OCI-LY7 (cell line): ENCODE results near the gene TUBGCP2. TPM values are rescaled to one million over a fixed set of nuclear protein-coding genes. Genes with fewer than 3 reads are reported as not detected.
"Not testable (repeated sequence)": the region's sequence is repeated elsewhere in the genome, so short reads cannot be mapped to it uniquely, and the experiment has no call there.

Experiments used
- BruUV-seq: library from RNA; stranded (reverse); fragments of 400-500 nt; replicated peaks from 2 replicates; lab custom pipeline; 2021; lab: Mats Ljungman, UMichigan
- CTCF ChIA-PET: fragments of 300-600 bp; sonication (Branson Sonifier 250); formaldehyde crosslinking; loops from one replicate; lab custom pipeline; 2022; ENCODE audit warnings: antibody characterized with exemption; ENCODE audit not compliant: unreplicated experiment; lab: Charles Lee
- POLR2A ChIA-PET: fragments of 300-600 bp; sonication (Branson Sonifier 250); formaldehyde crosslinking; loops from one replicate; lab custom pipeline; 2022; ENCODE audit warnings: antibody characterized with exemption; lab: Charles Lee
- DNase-seq: peaks from one replicate; pipeline ENCODE4 v3.0.0-alpha.2; 2015; ENCODE audit warnings: low spot score
- H2AFZ ChIP-seq: fragments of 200-600 bp; sonication (generic), shearing (Covaris generic); 2 replicates; pipeline ENCODE4 v1.6.1; 2014; ENCODE audit warnings: mild to moderate bottlenecking, antibody characterized with exemption, low read length, moderate library complexity
- H3K27ac ChIP-seq: fragments of 200-600 bp; sonication (generic); 2 replicates; pipeline ENCODE4 v1.5.1; 2014; ENCODE audit warnings: mixed run types, low read depth, mild to moderate bottlenecking, moderate library complexity, low read length, inconsistent platforms; ENCODE audit not compliant: poor library complexity, severe bottlenecking
- H3K36me3 ChIP-seq: fragments of 200-600 bp; sonication (generic); 2 replicates; pipeline ENCODE4 v1.6.1; 2014; ENCODE audit warnings: mild to moderate bottlenecking, antibody characterized with exemption, low read length, moderate library complexity, mixed read lengths; ENCODE audit not compliant: insufficient read depth
- H3K4me1 ChIP-seq: fragments of 200-600 bp; sonication (generic); 2 replicates; pipeline ENCODE4 v1.5.1; 2014; ENCODE audit warnings: mild to moderate bottlenecking, low read length; ENCODE audit not compliant: insufficient read depth, poor library complexity, severe bottlenecking
- H3K4me2 ChIP-seq: fragments of 200-600 bp; sonication (generic); 2 replicates; pipeline ENCODE4 v1.6.1; 2014; ENCODE audit warnings: mild to moderate bottlenecking, low read length
- H3K4me3 ChIP-seq: fragments of 200-600 bp; sonication (generic); 2 replicates; pipeline ENCODE4 v1.5.1; 2014; ENCODE audit warnings: mild to moderate bottlenecking, low read depth, low read length; ENCODE audit not compliant: poor library complexity, severe bottlenecking
- H3K79me2 ChIP-seq: fragments of 200-600 bp; sonication (generic); 2 replicates; pipeline ENCODE4 v1.6.1; 2016; ENCODE audit warnings: low read depth, mild to moderate bottlenecking, low read length, moderate library complexity, mixed read lengths; ENCODE audit not compliant: insufficient read depth
- H3K9me2 ChIP-seq: fragments of 200-600 bp; sonication (generic); 2 replicates; pipeline ENCODE4 v1.6.1; 2016; ENCODE audit warnings: mild to moderate bottlenecking, low read length, mixed read lengths; ENCODE audit not compliant: insufficient read depth
- H3K9me3 ChIP-seq: fragments of 200-600 bp; sonication (generic); 2 replicates; pipeline ENCODE4 v1.6.1; 2014; ENCODE audit warnings: mild to moderate bottlenecking, mixed run types, low read length, mixed read lengths
- H4K20me1 ChIP-seq: fragments of 200-600 bp; sonication (generic); 2 replicates; pipeline ENCODE4 v1.6.1; 2014; ENCODE audit warnings: mild to moderate bottlenecking, antibody characterized with exemption, low read length, moderate library complexity, mixed read lengths; ENCODE audit not compliant: insufficient read depth
- CTCF ChIP-seq: fragments of 200-600 bp; sonication (generic); conservative IDR thresholded peaks from 2 replicates; pipeline ENCODE4 v1.5.1; 2014; ENCODE audit warnings: mild to moderate bottlenecking, antibody characterized with exemption, low read length, moderate library complexity, mixed read lengths
- EZH2phosphoT487 ChIP-seq: fragments of 200-600 bp; sonication (generic); IDR thresholded peaks from 2 replicates; pipeline ENCODE4 v1.6.1; 2018; ENCODE audit warnings: low read depth, borderline replicate concordance, mild to moderate bottlenecking, mixed run types, antibody characterized with exemption, low read length, moderate library complexity, mixed read lengths
- intact Hi-C: fragments of 100-400 bp; cut with micrococcal nuclease; formaldehyde crosslinking; loops from one replicate; pipeline ENCODE4 v1.10.0; 2022; ENCODE audit not compliant: unreplicated experiment
- total RNA-seq, 2 experiments: library from RNA; depleted of rRNA in 1 of 2; stranded (reverse); fragments of >200 nt in 1 of 2; shearing (Covaris generic) in 1 of 2; gene quantifications; 2 replicates each; pipeline ENCODE4 v1.2.3, GENCODE V29; 2014 to 2022

TUBGCP2 gene
- total RNA-seq, 2 experiments from 2014 or later: 40.5 to 56.1 TPM

- Histone ChIP-seq H3K4me3 (no peak overlapping the region), H3K9me2 (no peaks in the 10 kb centered on the region), H4K20me1 (no peaks in the 10 kb centered on the region; the same call in 1 of the 2 replicates), H3K36me3 (no peaks in the 10 kb centered on the region), H3K4me1 (no peaks in the 10 kb centered on the region), H3K4me2 (no peak overlapping the region), H2AFZ (no peak overlapping the region), H3K9me3 (no peaks in the 10 kb centered on the region), H3K79me2 (no peaks in the 10 kb centered on the region), H3K27ac (no peak overlapping the region)
- ChIA-PET CTCF (no interaction called here), POLR2A (no interaction called here)
- intact Hi-C loops: no loop called here
- TF ChIP-seq CTCF (no peak), EZH2phosphoT487 (no peak)
- DNase-seq: no peak
- no TSS peak for BruUV-seq
These were observed 73.3 kb downstream of the TUBGCP2 start for GRCh38 chr10:133235265-133235855.

GRCh38 chr10:133234796-133235195, 73.9 kb downstream of the TUBGCP2 start:
- POLR2A ChIA-PET, BruUV-seq, H3K79me2 ChIP-seq: not testable (repeated sequence)

DNA sequence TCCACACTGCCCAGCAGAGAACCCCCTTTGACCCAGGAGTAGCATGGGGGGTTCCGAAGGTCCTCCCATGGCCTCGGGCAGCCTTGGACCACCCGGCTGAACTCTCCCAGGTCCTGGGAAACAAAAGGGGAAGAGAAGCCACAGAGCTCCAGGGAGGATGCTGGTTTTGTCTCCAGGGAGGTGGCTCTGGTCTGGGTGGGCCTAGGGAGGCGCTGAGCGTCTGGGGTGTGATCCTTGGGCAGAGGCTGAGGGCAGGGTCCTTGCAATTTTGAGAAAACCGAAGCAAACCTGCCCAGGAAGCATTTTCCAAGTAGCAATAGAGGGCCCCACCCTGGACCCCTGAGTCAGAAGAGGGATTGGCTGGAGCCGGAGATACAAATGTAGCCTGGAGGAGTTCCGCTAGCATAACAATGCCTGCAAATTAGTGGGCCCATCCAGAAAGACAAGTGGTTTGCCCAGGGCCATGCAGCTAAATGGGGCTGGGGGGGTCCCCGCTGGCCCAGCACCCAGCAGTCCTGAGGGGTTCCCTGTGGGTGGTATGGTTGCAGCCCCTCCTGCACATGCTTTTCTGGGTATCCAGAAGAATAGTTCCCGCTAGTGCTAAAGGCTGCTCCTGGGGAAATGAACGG, 76.6 kb downstream of the TUBGCP2 start:
- Histone ChIP-seq H3K9me2 (no peaks in the 10 kb centered on the region), H3K27ac (no peak overlapping the region), H3K4me2 (no peak overlapping the region), H3K4me3 (no peak overlapping the region), H3K36me3 (no peaks in the 10 kb centered on the region), H3K9me3 (no peaks in the 10 kb centered on the region), H2AFZ (no peak overlapping the region), H3K79me2 (no peaks in the 10 kb centered on the region), H3K4me1 (no peaks in the 10 kb centered on the region), H4K20me1 (no peaks in the 10 kb centered on the region; the same call in 1 of the 2 replicates)
- no peak for TF ChIP-seq EZH2phosphoT487
- TF ChIP-seq CTCF: no peak
- intact Hi-C loops: no loop called here
- no TSS peak for BruUV-seq
- CTCF ChIA-PET: no interaction called here
- POLR2A ChIA-PET: no interaction called here
- no peak for DNase-seq

More at GRCh38 chr10:133234796-133235195, 73.9 kb downstream of the TUBGCP2 start:
- H3K9me2 ChIP-seq, intact Hi-C loops, H3K4me3 ChIP-seq, H3K27ac ChIP-seq, H3K4me1 ChIP-seq, H3K36me3 ChIP-seq, DNase-seq, H2AFZ ChIP-seq, CTCF ChIA-PET, H3K4me2 ChIP-seq, H4K20me1 ChIP-seq, H3K9me3 ChIP-seq: not testable (repeated sequence)
